ENCODE results near the gene PPP4C.

DNA sequence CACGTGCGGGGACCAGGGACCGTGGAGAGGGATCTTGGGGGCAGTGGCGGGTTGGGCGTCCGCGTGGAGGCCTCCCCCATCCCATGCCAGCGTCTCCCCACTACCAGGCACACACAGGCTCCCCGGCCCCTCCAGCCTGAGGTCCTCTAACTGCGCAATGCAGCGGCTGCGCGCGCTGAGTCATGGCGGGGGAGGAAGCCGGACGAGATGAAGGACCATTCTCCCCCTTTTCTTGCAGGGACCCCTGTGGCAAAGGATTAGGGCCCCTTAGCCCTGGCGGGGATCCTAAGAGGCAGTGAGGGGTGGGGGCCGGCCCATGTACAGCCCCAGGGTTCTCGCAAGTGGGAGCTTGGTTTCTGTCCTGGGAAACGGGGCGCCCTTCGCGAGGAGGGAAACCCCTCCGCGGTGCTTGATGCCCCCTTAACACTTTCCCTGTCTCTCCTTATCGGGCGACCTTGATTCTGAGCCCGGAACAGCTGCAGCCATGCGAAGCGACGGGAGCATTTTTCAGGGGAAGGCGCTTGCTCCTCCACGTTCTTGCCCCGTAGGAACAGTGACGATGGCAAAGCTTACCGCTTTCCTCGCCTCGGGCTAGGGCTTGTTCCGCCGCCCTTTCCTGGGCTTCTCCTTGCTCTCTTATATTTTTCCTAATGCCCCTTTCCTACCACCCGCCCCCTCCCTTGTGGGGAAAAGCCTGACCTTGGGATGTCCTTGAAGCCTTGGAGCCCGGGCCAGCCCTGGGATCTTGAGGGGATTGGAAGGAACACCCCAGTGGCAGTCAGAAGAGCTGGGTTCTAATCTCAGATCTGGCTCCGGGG, 9.6 kb upstream of the PPP4C start:
- TF ChIP-seq, protein P1, sequence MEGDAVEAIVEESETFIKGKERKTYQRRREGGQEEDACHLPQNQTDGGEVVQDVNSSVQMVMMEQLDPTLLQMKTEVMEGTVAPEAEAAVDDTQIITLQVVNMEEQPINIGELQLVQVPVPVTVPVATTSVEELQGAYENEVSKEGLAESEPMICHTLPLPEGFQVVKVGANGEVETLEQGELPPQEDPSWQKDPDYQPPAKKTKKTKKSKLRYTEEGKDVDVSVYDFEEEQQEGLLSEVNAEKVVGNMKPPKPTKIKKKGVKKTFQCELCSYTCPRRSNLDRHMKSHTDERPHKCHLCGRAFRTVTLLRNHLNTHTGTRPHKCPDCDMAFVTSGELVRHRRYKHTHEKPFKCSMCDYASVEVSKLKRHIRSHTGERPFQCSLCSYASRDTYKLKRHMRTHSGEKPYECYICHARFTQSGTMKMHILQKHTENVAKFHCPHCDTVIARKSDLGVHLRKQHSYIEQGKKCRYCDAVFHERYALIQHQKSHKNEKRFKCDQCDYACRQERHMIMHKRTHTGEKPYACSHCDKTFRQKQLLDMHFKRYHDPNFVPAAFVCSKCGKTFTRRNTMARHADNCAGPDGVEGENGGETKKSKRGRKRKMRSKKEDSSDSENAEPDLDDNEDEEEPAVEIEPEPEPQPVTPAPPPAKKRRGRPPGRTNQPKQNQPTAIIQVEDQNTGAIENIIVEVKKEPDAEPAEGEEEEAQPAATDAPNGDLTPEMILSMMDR (IDR thresholded peaks at IDR 0.05; ENCODE audit: low read depth, low read length, poor library complexity, severe bottlenecking): no peak
- TF ChIP-seq EZH2phosphoT487 (IDR thresholded peaks at IDR 0.05; ENCODE audit: borderline replicate concordance, low read length): no peak

All from DOHH2 (cell line).